Activated B cell treated with CpG ODN at 0.5 μM for 24 hours (primary cell): ENCODE data around the gene C4orf33. TPM values are rescaled to one million over a fixed set of nuclear protein-coding genes. Genes with fewer than 3 reads are reported as not detected.
"Not testable (repeated sequence)": the region's sequence is repeated elsewhere in the genome, so short reads cannot be mapped to it uniquely, and the experiment has no call there.

Source experiments
- ATAC-seq: fragments of 200-7000 bp; cut with Tn5 transposase; one replicate; pipeline ENCODE4 v1.10.0; 2021; ENCODE audit warnings: low read depth, mild to moderate bottlenecking, moderate library complexity
- CTCF ChIA-PET: fragments of 350-600 bp; sonication (Branson Sonifier 250); formaldehyde crosslinking; loops from one replicate; lab custom pipeline; 2021; ENCODE audit warnings: antibody characterized with exemption; lab: Charles Lee
- POLR2A ChIA-PET: fragments of 350-600 bp; sonication (Branson Sonifier 250); formaldehyde crosslinking; loops from one replicate; lab custom pipeline; 2021; ENCODE audit warnings: antibody characterized with exemption; lab: Charles Lee
- DNase-seq: peaks from one replicate; pipeline ENCODE4 v3.0.0; 2022
- H3K27ac Mint-ChIP-seq: one replicate; pipeline ENCODE4 v1.8.0; 2020; ENCODE audit warnings: mixed read lengths
- H3K27me3 Mint-ChIP-seq: one replicate; pipeline ENCODE4 v1.8.0; 2021; ENCODE audit warnings: mixed read lengths
- H3K36me3 Mint-ChIP-seq: one replicate; pipeline ENCODE4 v1.8.0; 2021; ENCODE audit warnings: low read depth, mixed read lengths
- H3K4me1 Mint-ChIP-seq: one replicate; pipeline ENCODE4 v1.8.0; 2021; ENCODE audit warnings: mixed read lengths
- H3K4me3 Mint-ChIP-seq: one replicate; pipeline ENCODE4 v1.8.0; 2020; ENCODE audit warnings: mild to moderate bottlenecking, mixed read lengths
- H3K9me3 Mint-ChIP-seq: one replicate; pipeline ENCODE4 v1.8.0; 2020; ENCODE audit warnings: mixed read lengths
- intact Hi-C: fragments of 100-400 bp; cut with micrococcal nuclease; formaldehyde crosslinking; loops from one replicate; pipeline ENCODE4 v1.15.1; 2024
- total RNA-seq: library from RNA; stranded (reverse); gene quantifications from 2 replicates; pipeline ENCODE4 v1.2.3, GENCODE V29; 2022
- TF ChIP-seq, protein P1 (sequence below): fragments of 200-600 bp; IDR thresholded peaks from one replicate; pipeline ENCODE4 v1.8.0; 2022; ENCODE audit warnings: antibody characterized with exemption, mild to moderate bottlenecking

The C4orf33 gene
- total RNA-seq, 1 donor from 2014 or later = 8.8 TPM

DNA sequence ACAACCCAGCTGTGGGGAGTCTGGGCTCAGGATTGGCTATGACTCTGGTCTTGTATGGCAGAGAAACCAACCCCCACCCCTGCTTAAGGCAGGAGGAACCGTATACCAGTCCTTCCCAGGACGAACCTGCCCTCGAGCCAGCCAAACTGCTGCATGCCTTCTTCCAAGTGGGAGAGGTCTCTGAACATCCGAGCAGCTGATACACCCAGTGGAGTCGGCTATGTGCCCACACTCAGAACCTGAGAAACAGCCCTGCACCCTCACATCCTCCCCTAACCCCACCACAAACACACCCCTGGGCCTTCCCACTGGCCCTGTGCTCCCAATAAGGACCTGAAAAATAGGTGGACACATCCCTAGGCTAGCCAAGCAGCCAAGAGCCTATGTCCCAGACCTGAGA is 21.8 kb downstream of the C4orf33 start:
- H3K36me3 Mint-ChIP-seq = no peaks in the 10 kb centered on the region
- TF ChIP-seq, protein P1, sequence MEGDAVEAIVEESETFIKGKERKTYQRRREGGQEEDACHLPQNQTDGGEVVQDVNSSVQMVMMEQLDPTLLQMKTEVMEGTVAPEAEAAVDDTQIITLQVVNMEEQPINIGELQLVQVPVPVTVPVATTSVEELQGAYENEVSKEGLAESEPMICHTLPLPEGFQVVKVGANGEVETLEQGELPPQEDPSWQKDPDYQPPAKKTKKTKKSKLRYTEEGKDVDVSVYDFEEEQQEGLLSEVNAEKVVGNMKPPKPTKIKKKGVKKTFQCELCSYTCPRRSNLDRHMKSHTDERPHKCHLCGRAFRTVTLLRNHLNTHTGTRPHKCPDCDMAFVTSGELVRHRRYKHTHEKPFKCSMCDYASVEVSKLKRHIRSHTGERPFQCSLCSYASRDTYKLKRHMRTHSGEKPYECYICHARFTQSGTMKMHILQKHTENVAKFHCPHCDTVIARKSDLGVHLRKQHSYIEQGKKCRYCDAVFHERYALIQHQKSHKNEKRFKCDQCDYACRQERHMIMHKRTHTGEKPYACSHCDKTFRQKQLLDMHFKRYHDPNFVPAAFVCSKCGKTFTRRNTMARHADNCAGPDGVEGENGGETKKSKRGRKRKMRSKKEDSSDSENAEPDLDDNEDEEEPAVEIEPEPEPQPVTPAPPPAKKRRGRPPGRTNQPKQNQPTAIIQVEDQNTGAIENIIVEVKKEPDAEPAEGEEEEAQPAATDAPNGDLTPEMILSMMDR = no peak
- no peak overlapping the region for H3K27ac Mint-ChIP-seq
- ATAC-seq = no peak
- POLR2A ChIA-PET = no interaction called here
- no peak for DNase-seq
- intact Hi-C loops = no loop called here
- H3K27me3 Mint-ChIP-seq = no peaks in the 10 kb centered on the region
- H3K4me1 Mint-ChIP-seq = no peaks in the 10 kb centered on the region
- CTCF ChIA-PET = no interaction called here
- no peak overlapping the region for H3K4me3 Mint-ChIP-seq
- no peaks in the 10 kb centered on the region for H3K9me3 Mint-ChIP-seq

DNA sequence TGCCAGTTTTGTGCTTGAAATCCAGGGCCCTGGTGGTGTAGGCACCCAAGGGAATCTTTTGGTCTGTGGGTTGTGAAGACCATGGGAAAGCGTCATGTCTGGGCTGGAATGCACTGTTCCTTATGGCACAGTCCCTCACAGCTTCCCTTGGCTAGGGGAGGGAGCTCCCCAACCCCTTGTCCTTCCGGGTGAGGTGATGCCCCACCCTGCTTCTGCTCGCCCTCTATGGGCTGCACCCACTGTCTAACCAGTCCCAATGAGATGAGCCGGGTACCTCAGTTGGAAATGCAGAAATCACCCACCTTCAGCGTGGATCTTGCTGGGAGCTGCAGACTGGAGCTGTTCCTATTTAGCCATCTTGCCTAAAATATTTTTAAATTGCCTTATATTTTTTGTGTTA is 30.7 kb downstream of the C4orf33 start:
- H3K27me3 Mint-ChIP-seq, H3K36me3 Mint-ChIP-seq, intact Hi-C loops, POLR2A ChIA-PET, H3K4me3 Mint-ChIP-seq, H3K27ac Mint-ChIP-seq, H3K9me3 Mint-ChIP-seq, CTCF ChIA-PET, ATAC-seq, DNase-seq, H3K4me1 Mint-ChIP-seq: not testable (repeated sequence)

DNA sequence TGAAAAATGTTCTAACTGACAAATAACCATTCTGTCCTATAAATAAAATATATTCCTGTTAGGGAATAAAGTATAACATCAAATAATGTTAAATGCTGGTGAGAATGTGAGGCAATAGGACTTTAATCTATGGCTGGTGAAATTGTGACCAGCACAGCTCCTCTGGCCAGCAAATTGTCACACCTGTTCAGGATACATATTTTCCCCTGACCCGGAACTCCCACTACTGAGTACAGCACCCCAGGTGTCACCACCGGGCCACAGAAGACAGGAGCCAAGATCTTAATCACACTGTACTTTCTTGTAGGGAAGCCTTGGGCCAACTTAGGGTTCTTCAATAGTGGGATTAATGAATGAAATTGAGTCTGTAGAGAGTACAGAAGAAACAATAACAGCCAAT is 33.2 kb downstream of the C4orf33 start:
- ATAC-seq = no peak
- intact Hi-C loops = no loop called here
- H3K4me3 Mint-ChIP-seq = no peak overlapping the region

DNA sequence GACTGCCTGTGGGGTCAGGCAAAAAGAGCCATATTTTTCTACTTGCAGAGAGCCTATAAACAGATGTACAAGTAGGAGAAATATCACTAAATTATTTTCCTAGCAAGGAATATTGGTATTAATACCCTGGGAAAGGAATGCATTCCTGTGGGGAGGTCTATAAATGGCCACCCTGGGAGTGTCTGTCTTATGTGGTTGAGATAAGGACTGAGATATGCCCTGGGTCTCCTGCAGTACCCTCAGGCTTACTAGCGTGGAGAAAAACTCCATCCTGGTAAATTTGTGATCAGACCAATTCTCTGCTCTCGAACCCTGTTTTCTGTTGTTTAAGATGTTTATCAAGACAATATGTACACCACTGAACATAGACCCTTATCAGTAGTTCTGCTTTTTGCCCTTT is 35.4 kb downstream of the C4orf33 start:
- H3K9me3 Mint-ChIP-seq = peaks cover 4% of the 10 kb centered on the region
- H3K27me3 Mint-ChIP-seq = peaks cover 5% of the 10 kb centered on the region
- intact Hi-C loops = no loop called here
- no peak overlapping the region for H3K4me3 Mint-ChIP-seq
- H3K4me1 Mint-ChIP-seq = no peaks in the 10 kb centered on the region
- POLR2A ChIA-PET = no interaction called here
- DNase-seq (no peak), ATAC-seq (no peak)
- no peaks in the 10 kb centered on the region for H3K36me3 Mint-ChIP-seq
- no peak overlapping the region for H3K27ac Mint-ChIP-seq
- TF ChIP-seq, protein P1 = no peak
- CTCF ChIA-PET = no interaction called here

More for the DNA sequence above, 33.2 kb downstream of the C4orf33 start:
- Mint-ChIP-seq H3K36me3 (no peaks in the 10 kb centered on the region), H3K4me1 (no peaks in the 10 kb centered on the region), H3K9me3 (peaks cover 4% of the 10 kb centered on the region), H3K27me3 (peaks cover under 1% of the 10 kb centered on the region), H3K27ac (no peak overlapping the region)
- POLR2A ChIA-PET = no interaction called here
- CTCF ChIA-PET = no interaction called here
- TF ChIP-seq, protein P1 = no peak
- DNase-seq = no peak

GRCh38 chr4:129136433-129136832 is 40.5 kb downstream of the C4orf33 start:
- ChIA-PET CTCF (no interaction called here), POLR2A (no interaction called here)
- H3K36me3 Mint-ChIP-seq = no peaks in the 10 kb centered on the region
- H3K9me3 Mint-ChIP-seq = peaks cover 4% of the 10 kb centered on the region
- TF ChIP-seq, protein P1 = no peak
- H3K27me3 Mint-ChIP-seq = peaks cover 5% of the 10 kb centered on the region
- DNase-seq = no peak
- no peak for ATAC-seq
- no peak overlapping the region for H3K27ac Mint-ChIP-seq
- H3K4me1 Mint-ChIP-seq = no peaks in the 10 kb centered on the region
- intact Hi-C loops = no loop called here
- H3K4me3 Mint-ChIP-seq = no peak overlapping the region

GRCh38 chr4:129138810-129139496 is 43.0 kb downstream of the C4orf33 start:
- Mint-ChIP-seq H3K27ac (no peak overlapping the region), H3K27me3 (peaks cover 5% of the 10 kb centered on the region), H3K4me1 (no peaks in the 10 kb centered on the region), H3K36me3 (no peaks in the 10 kb centered on the region), H3K9me3 (no peaks in the 10 kb centered on the region), H3K4me3 (no peak overlapping the region)
- intact Hi-C loops = no loop called here
- DNase-seq = no peak
- CTCF ChIA-PET = no interaction called here
- POLR2A ChIA-PET = no interaction called here
- TF ChIP-seq, protein P1 = no peak
- ATAC-seq = no peak
